ENCODE measurements around the gene MATN4.

DNA sequence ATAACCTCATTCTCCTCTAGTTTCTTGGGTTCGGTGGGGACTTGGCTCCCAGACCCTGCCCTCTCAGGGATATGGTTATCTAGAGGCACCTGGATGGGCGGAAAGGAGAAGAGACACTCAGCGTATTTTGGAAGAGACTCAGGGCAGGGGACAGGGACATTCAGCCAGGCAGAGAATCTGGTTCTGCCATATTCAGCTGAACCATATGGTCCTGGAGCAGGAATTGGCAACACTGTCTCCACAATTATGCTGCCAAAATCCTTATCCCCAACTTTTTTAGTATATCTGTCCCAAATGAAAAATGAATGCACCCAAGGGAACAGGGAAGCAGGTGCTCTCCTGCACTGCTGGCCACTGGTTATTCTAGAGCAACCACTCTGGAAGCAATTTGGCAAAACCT, 22.4 kb upstream of the MATN4 start:
- TF ChIP-seq ZNF138 (CRISPR knock-in tag; conservative IDR thresholded peaks at IDR 0.05): no peak
- no peak for TF ChIP-seq E2F5 (CRISPR knock-in tag; IDR thresholded peaks at IDR 0.05)
- no peak for TF ChIP-seq CTCF (IDR thresholded peaks at IDR 0.05)
- TF ChIP-seq MAX (CRISPR knock-in tag; IDR thresholded peaks at IDR 0.05): no peak
- TF ChIP-seq, protein P1, sequence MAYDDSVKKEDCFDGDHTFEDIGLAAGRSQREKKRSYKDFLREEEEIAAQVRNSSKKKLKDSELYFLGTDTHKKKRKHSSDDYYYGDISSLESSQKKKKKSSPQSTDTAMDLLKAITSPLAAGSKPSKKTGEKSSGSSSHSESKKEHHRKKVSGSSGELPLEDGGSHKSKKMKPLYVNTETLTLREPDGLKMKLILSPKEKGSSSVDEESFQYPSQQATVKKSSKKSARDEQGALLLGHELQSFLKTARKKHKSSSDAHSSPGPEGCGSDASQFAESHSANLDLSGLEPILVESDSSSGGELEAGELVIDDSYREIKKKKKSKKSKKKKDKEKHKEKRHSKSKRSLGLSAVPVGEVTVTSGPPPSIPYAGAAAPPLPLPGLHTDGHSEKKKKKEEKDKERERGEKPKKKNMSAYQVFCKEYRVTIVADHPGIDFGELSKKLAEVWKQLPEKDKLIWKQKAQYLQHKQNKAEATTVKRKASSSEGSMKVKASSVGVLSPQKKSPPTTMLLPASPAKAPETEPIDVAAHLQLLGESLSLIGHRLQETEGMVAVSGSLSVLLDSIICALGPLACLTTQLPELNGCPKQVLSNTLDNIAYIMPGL (CRISPR knock-in tag; IDR thresholded peaks at IDR 0.05): no peak
- TF ChIP-seq, protein P2, sequence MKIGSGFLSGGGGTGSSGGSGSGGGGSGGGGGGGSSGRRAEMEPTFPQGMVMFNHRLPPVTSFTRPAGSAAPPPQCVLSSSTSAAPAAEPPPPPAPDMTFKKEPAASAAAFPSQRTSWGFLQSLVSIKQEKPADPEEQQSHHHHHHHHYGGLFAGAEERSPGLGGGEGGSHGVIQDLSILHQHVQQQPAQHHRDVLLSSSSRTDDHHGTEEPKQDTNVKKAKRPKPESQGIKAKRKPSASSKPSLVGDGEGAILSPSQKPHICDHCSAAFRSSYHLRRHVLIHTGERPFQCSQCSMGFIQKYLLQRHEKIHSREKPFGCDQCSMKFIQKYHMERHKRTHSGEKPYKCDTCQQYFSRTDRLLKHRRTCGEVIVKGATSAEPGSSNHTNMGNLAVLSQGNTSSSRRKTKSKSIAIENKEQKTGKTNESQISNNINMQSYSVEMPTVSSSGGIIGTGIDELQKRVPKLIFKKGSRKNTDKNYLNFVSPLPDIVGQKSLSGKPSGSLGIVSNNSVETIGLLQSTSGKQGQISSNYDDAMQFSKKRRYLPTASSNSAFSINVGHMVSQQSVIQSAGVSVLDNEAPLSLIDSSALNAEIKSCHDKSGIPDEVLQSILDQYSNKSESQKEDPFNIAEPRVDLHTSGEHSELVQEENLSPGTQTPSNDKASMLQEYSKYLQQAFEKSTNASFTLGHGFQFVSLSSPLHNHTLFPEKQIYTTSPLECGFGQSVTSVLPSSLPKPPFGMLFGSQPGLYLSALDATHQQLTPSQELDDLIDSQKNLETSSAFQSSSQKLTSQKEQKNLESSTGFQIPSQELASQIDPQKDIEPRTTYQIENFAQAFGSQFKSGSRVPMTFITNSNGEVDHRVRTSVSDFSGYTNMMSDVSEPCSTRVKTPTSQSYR (CRISPR knock-in tag; IDR thresholded peaks at IDR 0.05): no peak

Measured in WTC11 (cell line).